Neural progenitor cell (in vitro differentiated cells): ENCODE data around the gene TSTD2.

Experiments
- EZH2 ChIP-seq: fragments of 200-600 bp; sonication (generic); IDR thresholded peaks from 2 replicates; pipeline ENCODE4 v1.6.1; 2017; ENCODE audit warnings: antibody characterized with exemption, mild to moderate bottlenecking, moderate library complexity
- TF ChIP-seq, protein P1 (sequence below): fragments of 200-600 bp; sonication (generic); IDR thresholded peaks from 2 replicates; pipeline ENCODE4 v1.5.1; 2017; ENCODE audit warnings: antibody characterized with exemption, mild to moderate bottlenecking

GRCh38 chr9:97682242-97682641 lies 49.1 kb upstream of the TSTD2 start:
- TF ChIP-seq, protein P1, sequence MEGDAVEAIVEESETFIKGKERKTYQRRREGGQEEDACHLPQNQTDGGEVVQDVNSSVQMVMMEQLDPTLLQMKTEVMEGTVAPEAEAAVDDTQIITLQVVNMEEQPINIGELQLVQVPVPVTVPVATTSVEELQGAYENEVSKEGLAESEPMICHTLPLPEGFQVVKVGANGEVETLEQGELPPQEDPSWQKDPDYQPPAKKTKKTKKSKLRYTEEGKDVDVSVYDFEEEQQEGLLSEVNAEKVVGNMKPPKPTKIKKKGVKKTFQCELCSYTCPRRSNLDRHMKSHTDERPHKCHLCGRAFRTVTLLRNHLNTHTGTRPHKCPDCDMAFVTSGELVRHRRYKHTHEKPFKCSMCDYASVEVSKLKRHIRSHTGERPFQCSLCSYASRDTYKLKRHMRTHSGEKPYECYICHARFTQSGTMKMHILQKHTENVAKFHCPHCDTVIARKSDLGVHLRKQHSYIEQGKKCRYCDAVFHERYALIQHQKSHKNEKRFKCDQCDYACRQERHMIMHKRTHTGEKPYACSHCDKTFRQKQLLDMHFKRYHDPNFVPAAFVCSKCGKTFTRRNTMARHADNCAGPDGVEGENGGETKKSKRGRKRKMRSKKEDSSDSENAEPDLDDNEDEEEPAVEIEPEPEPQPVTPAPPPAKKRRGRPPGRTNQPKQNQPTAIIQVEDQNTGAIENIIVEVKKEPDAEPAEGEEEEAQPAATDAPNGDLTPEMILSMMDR = no peak
- TF ChIP-seq EZH2 = no peak
